ENCODE results near the gene PLEKHN1. TPM values are rescaled to one million over a fixed set of nuclear protein-coding genes. Genes with fewer than 3 reads are reported as not detected.

PLEKHN1 gene
- total RNA-seq, 6 donors from 2014 or later, result 1.1 to 11.5 (median 1.6) TPM

- DNase-seq (peak in 1 of 2 donors; percentile 87), ATAC-seq (ENCODE audit: low FRiP score in 2 of 2) (peak in 1 of 2 donors; percentile 3)
- Histone ChIP-seq H3K36me3 (peaks cover 3 to 32% (median 30%) of the 10 kb centered on the region in 4 donors), H3K4me1 (peaks cover 33 to 38% (median 34%) of the 10 kb centered on the region in 4 donors), H3K4me3 (peak overlapping the region in 3 of 4 donors; percentile 31 to 48 (median 47)), H3K9me3 (no peaks in the 10 kb centered on the region), H3K27ac (peak overlapping the region in 3 of 4 donors; percentile 5 to 34 (median 30)), H3K27me3 (peaks cover 4 to 45% (median 29%) of the 10 kb centered on the region in 4 donors)
- no peak for TF ChIP-seq POLR2AphosphoS5 (IDR thresholded peaks at IDR 0.05)
- WGBS, 2 donors, result 0% methylated on average over 3 of the region's 48 CpGs; no CpG with 5 or more reads in 1 of the 2 donors
Measured at GRCh38 chr1:942411-942821, 23.9 kb upstream of the PLEKHN1 start.

GRCh38 chr1:942864-943533 is 23.3 kb upstream of the PLEKHN1 start:
- Histone ChIP-seq H3K27ac (peak overlapping the region in 3 of 4 donors; percentile 5 to 34 (median 30)), H3K4me1 (peaks cover 33 to 38% (median 34%) of the 10 kb centered on the region in 4 donors)

GRCh38 chr1:943545-944340 is 22.5 kb upstream of the PLEKHN1 start:
- no peak for ATAC-seq (ENCODE audit: low FRiP score in 2 of 2)
- WGBS, 2 donors, result 83 to 88% methylated on average over 18 to 27 of the region's 27 CpGs
- Histone ChIP-seq H3K4me1 (peaks cover 33 to 38% (median 34%) of the 10 kb centered on the region in 4 donors), H3K4me3 (no peak overlapping the region), H3K27me3 (peaks cover 4 to 45% (median 29%) of the 10 kb centered on the region in 4 donors), H3K27ac (peak overlapping the region in 3 of 4 donors; percentile 24 to 56 (median 28)), H3K9me3 (no peaks in the 10 kb centered on the region), H3K36me3 (peaks cover 8 to 45% (median 42%) of the 10 kb centered on the region in 4 donors)
- DNase-seq, result peak in 1 of 2 donors; percentile 70
- TF ChIP-seq POLR2A (IDR thresholded peaks at IDR 0.05) (no peak), POLR2AphosphoS5 (IDR thresholded peaks at IDR 0.05) (no peak), CTCF (IDR thresholded peaks at IDR 0.05) (no peak), EP300 (IDR thresholded peaks at IDR 0.05) (no peak)

More at GRCh38 chr1:942864-943533, 23.3 kb upstream of the PLEKHN1 start:
- ATAC-seq (ENCODE audit: low FRiP score in 2 of 2), result peak; percentile 6 to 54
- H3K36me3 ChIP-seq, result peaks cover 7 to 38% (median 36%) of the 10 kb centered on the region in 4 donors
- no peaks in the 10 kb centered on the region for H3K9me3 ChIP-seq
- 24 to 28% methylated on average over 8 to 20 of the region's 27 CpGs for WGBS, 2 donors
- peak in 1 of 2 donors; percentile 72 for DNase-seq
- TF ChIP-seq EP300 (IDR thresholded peaks at IDR 0.05), result no peak
- TF ChIP-seq CTCF (IDR thresholded peaks at IDR 0.05), result no peak
- no peak for TF ChIP-seq POLR2A (IDR thresholded peaks at IDR 0.05)
- TF ChIP-seq POLR2AphosphoS5 (IDR thresholded peaks at IDR 0.05), result no peak
- H3K4me3 ChIP-seq, result peak overlapping the region in 3 of 4 donors; percentile 31 to 48 (median 47)
- peaks cover 4 to 45% (median 29%) of the 10 kb centered on the region in 4 donors for H3K27me3 ChIP-seq

- H3K27me3 ChIP-seq, result peaks cover 4 to 38% (median 26%) of the 10 kb centered on the region in 4 donors
- peak; percentile 13 to 34 for ATAC-seq (ENCODE audit: low FRiP score in 2 of 2)
- H3K4me3 ChIP-seq, result no peak overlapping the region
- DNase-seq, result peak in 1 of 2 donors; percentile 84
- TF ChIP-seq POLR2A (IDR thresholded peaks at IDR 0.05) (no peak), EP300 (IDR thresholded peaks at IDR 0.05) (no peak), POLR2AphosphoS5 (IDR thresholded peaks at IDR 0.05) (no peak), CTCF (IDR thresholded peaks at IDR 0.05) (no peak)
- peaks cover 33 to 37% (median 34%) of the 10 kb centered on the region in 4 donors for H3K4me1 ChIP-seq
- peak overlapping the region in 2 of 4 donors; percentile 35 to 56 for H3K27ac ChIP-seq
- peaks cover 8 to 54% (median 51%) of the 10 kb centered on the region in 4 donors for H3K36me3 ChIP-seq
- no peaks in the 10 kb centered on the region for H3K9me3 ChIP-seq
- WGBS, 2 donors, result 78 to 82% methylated on average over 22 to 28 of the region's 28 CpGs
Measured at GRCh38 chr1:944341-945325, 21.6 kb upstream of the PLEKHN1 start.
